ENCODE data around the gene PECR.

PECR gene

DNA sequence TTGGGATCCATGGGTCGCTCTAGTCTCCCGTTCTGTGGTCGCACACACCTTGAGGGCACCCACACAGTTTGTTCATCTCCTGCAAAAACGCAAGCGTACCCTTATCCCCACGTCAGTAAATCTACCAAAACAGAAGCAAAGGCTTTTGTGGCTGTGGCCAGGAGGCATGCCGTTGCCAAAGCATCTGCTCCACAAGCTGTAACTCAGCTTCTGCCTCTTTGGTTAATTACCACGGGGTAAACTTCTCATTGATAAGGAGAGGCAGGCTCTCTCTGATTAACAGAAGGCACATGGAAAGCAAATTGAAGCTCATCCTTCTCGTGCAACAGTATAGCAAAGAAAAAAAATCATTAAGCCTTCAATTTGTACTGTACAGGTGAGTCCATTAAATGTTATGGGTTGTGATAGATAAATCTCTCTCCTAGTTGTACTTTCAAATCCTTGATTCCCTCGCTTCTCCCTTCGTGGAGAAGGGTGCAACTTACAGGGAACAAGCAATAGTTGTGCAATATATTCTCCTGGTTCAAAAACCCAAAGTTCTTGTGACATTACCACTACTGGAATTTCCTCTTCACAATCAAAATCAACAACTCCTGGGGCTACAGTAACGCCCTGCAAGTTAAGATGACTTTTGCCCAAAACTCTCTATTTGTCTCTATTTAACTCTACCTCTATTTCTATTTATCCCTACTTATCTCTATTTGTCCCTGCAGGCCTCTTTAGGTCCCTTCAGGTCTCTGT is 10.3 kb downstream of the PECR start:
- DNase-seq (ENCODE audit: low read depth) = no peak

DNA sequence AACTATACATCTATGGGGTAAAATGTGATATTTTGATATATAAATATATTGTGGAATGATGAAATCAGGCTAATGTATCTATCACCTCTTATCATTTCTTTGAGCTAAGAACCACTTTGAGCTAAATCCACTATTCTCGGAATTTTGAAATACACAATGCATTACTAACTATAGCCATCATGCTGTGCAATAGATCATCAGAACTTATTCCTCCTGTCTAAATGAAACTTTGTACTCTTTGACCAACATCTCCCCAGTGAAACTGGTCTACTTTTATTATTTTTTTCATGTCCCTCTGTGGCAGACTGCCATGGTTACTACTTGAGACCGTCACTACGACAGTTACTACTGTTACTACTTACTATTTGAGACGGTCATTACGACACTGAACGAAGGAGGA is 11.4 kb downstream of the PECR start:
- no peak for DNase-seq (ENCODE audit: low read depth)

DNA sequence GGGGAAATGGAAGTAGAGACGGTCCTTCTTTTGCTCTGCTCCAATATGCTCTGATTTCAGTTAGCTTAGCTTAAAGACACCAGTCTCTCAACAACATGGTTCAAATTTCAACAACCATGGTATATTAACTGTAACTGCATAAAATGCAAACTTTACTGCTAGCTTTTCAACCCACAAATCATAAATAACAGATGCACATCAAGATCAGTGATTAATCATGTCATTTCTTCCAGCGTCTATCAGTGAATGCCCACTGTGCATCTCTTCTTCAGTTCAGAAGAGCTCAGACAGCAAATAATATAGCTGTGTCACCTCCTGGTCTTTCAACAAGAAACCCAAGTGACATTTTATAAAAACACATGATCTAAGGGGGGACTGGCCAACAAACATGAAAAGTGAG is 12.6 kb downstream of the PECR start:
- DNase-seq (ENCODE audit: low read depth) = no peak

DNA sequence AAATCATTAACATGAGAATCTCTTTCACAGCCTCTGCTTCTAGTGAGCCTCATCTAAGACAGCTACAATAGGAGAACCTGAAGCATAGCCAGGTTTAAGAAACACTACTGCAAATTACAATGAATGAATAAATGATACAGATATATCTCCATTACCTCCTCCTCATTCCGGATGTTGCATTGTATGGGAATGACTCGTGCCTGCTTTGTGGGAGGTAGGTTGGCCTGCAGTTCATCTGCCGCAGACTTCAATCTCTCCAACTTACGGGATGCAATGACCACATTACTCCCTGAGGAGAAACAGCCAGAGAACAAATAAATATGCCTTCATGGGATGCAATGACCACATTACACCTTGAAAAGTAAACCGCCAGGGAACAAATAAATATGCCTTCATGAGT is 15.4 kb downstream of the PECR start:
- no peak for DNase-seq (ENCODE audit: low read depth)

DNA sequence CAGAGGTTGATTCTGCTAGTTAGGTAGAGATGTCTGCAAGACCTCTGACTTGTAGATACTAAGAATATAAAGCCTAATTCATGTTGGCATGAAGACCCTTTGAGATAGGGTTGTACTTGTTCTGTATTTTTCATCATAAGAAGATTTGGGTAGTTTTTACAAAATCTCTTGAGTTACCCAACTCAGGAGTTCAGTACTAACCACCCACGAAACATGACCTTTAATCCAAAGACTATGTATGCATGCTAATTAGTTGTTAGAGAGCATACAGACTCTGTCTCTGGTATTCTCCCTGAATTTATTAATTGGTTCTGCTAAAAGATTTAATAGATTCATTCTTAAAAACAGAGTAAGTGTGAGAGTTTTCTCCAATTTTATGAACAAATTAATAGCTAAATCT is 16.9 kb downstream of the PECR start:
- no peak for DNase-seq (ENCODE audit: low read depth)

DNA sequence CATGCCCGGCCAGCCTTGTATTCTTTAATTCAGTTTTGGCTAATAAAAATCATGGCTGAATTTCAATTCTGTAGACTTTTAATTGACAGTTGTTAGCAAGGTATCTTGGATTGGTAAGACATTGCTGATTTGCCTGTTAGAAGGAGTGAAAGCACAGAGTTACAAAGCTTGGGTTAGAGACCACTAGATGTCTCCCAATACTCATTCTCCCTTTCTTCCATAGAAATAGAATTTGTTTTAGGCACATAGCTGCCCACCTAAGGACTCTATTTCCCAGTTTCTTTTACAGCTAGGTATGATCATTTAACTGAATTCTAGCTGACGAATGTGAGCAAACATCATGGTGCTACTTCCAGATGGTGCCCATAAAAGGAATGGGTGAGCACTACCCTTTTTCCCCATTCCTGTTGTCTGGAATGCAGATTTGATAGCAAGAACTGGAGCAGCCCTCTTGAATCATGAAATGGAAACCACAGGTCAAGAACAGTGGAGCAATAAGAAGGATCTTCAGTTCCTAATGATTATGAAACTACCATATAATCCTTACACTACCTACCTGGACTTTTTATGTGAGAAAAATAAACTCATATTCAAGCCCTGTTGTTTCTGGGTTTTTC is 17.5 kb downstream of the PECR start:
- no peak for DNase-seq (ENCODE audit: low read depth)

DNA sequence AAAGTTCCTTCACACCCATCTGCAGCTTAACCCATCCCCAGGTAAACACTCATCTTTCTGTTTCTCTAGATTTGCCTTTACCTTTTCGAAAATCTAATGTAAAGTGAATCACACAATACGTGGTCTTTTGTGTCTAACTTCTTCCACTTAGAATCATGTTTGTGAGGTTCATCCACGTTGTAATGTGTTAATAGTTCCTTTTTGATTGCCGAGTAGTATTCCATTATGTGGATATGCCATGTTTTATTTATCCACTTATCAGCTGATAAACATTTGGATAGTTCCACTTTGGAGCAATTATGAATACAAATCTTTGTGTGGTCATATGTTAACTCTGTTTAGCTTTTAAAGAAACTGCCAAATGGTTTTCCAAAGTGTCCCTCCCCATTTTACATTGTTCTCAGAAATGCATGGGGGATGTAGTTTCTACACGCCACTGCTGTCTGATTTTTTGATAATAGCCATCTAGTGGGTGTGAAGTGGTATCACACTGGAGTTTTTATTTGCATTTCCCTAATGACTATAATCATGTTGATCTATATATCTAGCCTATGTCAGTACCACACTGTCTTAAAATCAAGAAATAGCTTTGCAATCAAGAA is 22.3 kb downstream of the PECR start:
- no peak for DNase-seq (ENCODE audit: low read depth)

DNA sequence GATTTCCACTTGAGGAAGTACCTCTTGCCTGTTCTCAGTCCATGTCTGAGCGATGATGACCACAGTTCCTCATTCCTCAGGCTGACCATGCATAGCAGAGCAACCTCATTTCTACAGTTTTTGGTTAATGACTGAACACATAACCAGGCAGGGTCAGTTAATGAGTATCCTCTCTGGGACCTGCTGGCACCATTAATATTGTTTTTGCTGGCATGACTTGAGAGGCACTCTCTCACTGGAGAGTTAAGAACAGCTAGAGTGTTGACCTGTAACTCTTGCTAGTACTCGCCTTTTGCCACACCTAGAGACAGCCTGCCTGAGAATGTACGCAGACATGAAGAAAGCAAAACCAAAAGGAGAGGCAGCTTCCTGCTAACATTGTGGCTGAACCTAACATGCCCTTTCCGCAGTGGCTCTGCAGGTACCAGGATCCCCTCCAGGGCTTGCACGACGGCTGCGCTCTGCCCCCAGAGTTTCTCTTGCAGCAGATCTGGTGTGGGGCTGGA is 23.9 kb downstream of the PECR start:
- peak; percentile 27 for DNase-seq (ENCODE audit: low read depth)

DNA sequence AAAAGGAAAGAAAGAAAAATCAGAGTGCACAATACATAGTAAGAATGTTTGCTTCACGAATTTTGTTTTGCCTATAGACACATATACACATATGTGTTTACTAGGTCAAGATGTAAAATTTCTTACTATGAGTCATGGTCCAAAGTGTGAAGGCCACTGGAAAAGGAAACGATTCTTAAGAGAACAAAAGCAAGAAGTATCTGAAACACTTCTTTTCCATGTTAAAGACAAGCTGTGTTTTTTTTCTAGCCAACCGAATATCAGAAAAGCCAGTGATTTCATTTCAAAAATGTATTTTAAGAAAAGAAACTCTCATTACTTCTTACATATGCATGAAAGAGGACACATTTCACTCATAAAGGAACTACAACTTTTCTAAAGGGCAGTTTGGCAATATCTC is 24.9 kb downstream of the PECR start:
- no peak for DNase-seq (ENCODE audit: low read depth)

DNA sequence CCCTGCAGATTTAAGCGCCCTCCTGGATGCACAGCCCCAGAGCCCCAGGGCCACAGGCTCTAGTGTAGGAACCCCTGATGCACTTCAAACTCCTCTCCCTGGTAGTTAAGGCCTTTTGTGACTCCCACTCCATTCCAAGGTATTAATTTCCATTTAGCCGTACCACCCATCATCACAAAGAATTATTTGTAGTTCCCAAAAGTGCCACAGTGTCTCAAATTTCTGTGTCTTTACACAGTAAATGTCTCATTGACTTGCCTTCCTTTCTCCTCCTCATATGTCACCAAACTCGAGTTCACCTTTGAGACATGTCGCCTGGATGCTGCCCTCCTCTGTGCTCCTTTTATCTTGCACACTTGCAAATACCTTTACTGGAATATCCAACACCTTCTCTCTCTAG is 25.9 kb downstream of the PECR start:
- no peak for DNase-seq (ENCODE audit: low read depth)

DNA sequence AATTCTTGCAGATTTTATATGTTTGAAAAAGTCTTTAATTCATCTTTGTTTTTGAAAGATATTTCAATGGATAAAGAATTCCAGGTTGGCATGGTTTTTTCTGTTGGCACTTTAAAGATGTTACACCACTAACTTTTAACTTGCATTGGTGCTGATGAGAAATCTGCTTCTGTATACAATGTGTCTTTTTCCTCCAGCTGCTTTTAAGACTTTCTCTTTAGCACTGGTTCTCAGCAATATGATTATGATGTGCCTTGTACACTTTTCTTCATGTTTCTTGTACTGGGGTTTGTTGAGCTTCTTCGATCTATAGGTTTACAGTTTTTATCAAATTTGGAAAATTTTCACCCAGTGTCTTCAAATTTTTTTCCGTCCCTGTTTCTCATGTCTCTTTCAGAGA is 29.2 kb downstream of the PECR start:
- DNase-seq (ENCODE audit: low read depth) = no peak

DNA sequence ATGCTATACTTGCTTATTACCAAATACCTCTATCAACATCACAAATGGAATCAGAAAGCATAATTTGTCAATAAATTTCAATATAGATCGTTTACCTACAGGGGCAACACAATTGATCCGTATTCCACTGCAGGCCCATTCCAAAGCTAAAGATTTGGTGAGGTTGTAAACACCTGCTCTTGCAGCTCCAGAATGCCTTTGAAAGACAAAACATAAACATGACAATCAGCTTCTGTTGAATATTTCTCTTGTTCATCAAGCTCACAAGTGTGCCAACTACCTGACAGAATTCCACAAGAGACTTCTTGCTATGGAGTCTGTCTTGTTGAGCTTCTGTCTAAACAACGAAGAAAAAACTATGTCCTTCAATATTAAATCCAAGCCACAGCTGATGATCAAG is 30.3 kb downstream of the PECR start:
- no peak for DNase-seq (ENCODE audit: low read depth)

DNA sequence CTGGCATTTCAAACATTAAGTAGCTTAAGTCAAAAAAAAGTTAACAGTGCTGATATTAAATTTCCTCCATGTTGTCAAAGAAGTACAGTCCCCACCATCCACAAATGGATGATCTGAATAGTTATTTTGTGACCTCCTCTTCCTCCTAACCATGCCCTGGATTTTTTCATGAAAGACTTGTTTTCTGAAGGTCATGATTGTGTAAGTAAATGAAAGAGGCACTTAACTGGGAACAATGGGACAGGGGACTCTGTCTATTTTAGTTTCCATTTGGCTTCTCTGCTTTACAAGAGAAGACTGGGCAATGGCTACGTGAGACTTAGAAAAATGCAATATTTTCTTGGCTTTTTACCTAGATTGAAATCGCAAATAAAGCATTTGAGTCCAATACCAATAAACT is 32.2 kb downstream of the PECR start:
- DNase-seq (ENCODE audit: low read depth) = no peak

DNA sequence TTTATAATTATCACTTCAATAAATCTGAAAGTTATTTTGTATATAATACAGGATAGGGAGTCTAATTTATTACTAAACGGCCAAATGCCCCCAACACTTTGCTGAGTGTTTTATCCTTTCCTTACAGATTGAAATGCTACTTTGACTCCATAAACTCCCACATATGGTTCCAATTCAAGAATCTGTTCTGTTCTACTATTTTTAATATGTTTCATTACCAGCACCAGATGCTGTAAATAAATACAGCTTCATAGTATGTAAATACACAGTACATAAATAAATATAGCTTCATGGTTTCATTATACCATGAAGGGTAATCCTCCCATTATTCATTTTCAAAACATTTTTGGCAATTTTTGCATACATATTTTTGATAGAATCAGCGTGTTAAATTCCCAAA is 34.2 kb downstream of the PECR start:
- no peak for DNase-seq (ENCODE audit: low read depth)

DNA sequence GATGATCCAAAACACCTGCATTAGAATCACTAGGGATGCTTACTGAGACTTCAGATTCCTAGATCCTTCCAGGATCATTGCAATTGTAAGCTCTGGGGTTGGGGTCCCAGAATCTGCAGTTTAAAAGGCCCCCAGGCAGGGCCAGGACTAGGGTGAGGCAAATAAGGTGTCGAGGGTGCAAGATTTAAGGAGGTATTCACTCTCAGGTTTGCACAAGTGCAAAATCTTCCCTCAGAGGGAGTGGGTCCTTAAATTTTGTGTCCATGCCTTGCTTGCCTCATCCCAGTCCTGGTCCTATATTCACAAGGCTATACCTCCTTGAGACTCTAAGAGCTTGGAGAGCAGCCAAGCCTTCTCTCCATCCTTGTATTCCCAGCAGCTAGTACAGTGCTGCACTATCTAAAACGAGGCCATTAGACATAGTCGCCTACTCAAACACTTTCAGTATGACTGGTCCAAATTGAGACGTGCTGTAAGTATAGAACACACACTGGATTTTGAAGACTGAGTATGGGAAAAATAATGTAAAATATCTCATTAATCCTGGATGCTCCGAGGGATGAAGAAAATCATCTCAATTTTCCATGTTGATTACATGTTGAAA is 36.6 kb downstream of the PECR start:
- no peak for DNase-seq (ENCODE audit: low read depth)

DNA sequence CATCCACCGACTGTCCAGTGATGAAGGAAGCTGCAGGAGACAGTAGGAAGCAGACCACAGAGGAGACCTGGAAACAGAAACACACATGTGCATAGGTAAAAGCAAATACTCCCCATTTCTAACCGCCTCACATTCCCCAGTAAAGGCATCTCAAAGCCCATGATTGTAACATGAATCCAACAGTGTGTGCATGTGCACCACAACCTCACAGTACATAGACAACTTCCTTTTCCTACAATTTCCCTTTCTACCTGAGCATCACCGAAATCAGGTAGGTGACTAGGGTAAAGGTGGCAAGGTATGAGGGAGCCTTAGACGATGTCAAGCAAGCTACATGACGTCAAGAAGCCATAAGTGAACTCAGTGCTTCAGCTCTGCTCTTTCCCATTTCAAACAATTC is 37.7 kb downstream of the PECR start:
- DNase-seq (ENCODE audit: low read depth) = no peak

DNA sequence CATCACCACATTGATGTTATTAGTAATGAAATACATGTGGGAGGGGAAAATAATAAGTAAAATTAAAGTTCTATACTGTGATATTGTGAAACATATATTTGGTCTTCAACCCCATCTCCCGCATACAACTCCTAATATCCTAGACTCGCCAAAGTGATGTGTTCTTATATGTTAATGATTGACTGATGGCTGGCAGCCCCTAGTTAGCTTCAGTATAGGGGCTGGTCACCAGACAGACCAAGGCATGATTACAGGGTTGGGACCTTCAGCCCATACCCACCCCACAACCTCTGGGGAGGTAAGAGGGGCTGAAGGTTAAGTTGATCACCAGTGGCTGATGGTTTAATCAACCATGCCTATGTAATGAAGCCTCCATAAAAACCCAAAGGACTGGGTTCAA is 40.2 kb downstream of the PECR start:
- no peak for DNase-seq (ENCODE audit: low read depth)

DNA sequence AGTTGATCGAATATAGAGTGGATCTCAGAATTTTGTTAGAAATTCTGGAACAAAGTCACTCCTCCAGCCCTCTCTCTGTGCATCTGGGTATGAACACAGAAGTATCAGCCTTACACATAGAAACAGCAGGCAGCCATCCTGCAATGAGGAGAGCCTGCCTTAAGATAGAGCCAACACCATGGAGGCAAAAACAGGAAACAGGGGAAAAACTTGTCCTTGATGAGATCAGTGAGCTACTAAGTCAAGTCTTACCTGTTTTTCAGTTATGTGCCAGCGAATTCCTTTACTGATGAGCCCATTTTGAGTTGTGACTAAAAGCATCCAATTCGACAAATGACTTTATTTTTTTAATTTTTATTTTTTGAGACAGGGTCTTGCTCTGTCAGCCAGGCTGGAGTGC is 41.7 kb downstream of the PECR start:
- DNase-seq (ENCODE audit: low read depth) = no peak

DNA sequence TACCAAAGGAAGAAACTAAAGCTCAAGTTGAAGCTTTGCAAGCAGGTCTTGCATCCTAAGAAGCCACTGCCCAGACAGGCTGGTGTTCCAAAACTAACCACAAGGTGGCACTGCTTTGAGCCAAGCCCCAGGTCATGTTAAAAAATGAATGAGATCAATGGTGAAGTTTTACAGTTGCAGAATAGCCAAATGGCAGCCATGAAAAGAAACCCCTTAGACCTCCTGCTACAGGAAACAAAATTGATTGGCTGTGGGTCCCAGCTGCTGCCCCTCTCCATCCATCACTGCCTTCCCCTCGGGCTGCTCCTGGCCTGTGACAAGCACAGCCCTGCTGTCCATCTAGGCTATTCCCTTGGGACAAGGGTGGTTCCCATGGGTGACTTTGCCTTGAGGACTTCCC is 47.5 kb downstream of the PECR start:
- DNase-seq (ENCODE audit: low read depth) = peak; percentile 57

DNA sequence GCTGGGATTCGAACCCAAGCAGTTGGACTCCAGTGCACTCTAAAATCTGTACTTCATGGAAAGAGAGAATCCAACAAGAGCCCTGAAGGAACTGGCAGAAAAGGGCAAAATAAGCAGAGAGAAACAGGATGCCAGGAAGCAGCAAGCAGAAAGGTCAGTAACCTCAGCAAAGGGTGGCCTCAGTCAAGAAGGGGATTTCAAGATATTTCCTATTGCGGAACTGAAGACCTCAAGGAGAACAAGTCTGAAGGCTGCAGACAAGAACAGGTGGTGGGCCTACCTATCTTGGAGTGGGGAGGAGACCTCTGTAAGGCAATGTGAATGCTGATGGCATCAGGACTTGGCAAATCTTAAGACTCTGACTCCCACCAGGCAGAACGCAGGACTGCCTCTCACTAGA is 48.2 kb downstream of the PECR start:
- DNase-seq (ENCODE audit: low read depth) = no peak

DNA sequence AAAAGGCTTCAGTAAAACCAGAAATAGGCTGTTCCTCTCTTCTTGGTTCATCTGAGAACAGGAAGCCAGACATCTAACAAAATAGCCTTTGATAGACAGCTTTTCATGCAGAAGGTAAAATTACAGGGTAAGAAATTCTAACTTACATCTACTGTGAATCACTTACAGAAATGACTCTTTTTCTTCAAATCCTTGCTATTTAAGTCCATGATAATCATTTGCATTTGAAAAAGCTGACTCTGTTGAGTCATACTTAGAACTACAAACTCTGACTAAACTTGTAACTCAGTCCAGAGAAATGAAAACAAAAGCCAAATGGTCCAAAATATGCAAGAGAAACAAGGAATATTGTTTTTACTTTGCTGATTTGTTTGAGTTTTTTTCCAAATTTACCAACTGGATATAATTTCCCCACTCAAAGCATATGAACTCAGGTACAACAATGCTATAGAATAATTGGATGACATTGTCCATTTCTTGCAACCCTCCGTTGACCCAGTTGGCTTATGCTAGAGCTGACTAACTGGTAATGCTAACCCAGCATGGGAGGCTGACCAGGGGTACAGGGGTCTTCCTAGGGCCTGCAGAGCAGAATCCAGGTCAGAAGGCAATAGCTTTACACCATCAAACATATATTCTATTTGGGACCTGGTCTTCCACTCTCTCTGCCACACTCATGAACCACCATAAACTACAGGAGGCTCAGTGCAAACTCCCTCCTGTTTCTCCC is 49.5 kb downstream of the PECR start:
- no peak for DNase-seq (ENCODE audit: low read depth)

DNA sequence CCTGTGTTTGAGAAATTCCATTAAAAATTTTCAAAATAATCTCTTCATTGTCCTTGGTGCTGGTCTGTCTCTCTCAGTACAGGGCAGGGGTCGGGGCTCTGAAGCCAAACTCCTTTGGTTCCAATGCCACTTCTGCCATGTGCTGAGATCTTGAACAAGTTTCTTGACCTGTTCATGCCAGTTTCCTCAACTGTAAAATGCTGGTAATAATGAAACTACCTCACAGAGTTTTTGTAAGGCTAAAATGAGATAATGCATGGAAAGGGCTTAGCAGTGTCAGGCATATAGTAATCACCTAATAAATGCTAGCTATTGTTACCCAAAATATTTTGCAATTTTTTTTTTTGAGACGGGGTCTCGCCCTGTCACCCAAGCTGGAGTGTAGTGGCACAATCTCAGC is 51.4 kb downstream of the PECR start:
- DNase-seq (ENCODE audit: low read depth) = no peak
